ENCODE measurements around the gene OR2V2.

OR2V2 gene

GRCh38 chr5:181120761-181121160 lies 26.6 kb upstream of the OR2V2 start:
- Histone ChIP-seq H3K4me1 (ENCODE audit: low read length) (peaks cover 8% of the 10 kb centered on the region), H3K36me3 (replicated peaks; ENCODE audit: low read depth, low read length) (no peaks in the 10 kb centered on the region), H2AFZ (ENCODE audit: low read depth, low read length) (no peak overlapping the region), H3K9me3 (ENCODE audit: insufficient read depth, low read length) (no peaks in the 10 kb centered on the region), H3K9ac (ENCODE audit: low read length) (no peak overlapping the region), H3K79me2 (ENCODE audit: low read length) (no peaks in the 10 kb centered on the region), H3K27me3 (ENCODE audit: low read depth, low read length) (peaks cover 5% of the 10 kb centered on the region; the same call in 1 of the 2 replicates), H3K4me2 (ENCODE audit: low read length) (no peak overlapping the region), H3K27ac (ENCODE audit: low read length) (no peak overlapping the region), H4K20me1 (ENCODE audit: insufficient read depth, low read length) (no peaks in the 10 kb centered on the region), H3K4me3 (ENCODE audit: low read length) (no peak overlapping the region)
- TF ChIP-seq EZH2phosphoT487 (IDR thresholded peaks at IDR 0.05; ENCODE audit: low read depth): no peak
- no peak for TF ChIP-seq CTCF (IDR thresholded peaks at IDR 0.05; ENCODE audit: low read depth, low read length)

GRCh38 chr5:181121675-181122561 lies 25.5 kb upstream of the OR2V2 start:
- Histone ChIP-seq H3K36me3 (replicated peaks; ENCODE audit: low read depth, low read length) (no peaks in the 10 kb centered on the region), H3K9ac (ENCODE audit: low read length) (no peak overlapping the region), H3K79me2 (ENCODE audit: low read length) (no peaks in the 10 kb centered on the region), H3K27ac (ENCODE audit: low read length) (no peak overlapping the region), H3K4me3 (ENCODE audit: low read length) (no peak overlapping the region), H3K9me3 (ENCODE audit: insufficient read depth, low read length) (no peaks in the 10 kb centered on the region), H3K4me2 (ENCODE audit: low read length) (no peak overlapping the region), H2AFZ (ENCODE audit: low read depth, low read length) (no peak overlapping the region), H3K27me3 (ENCODE audit: low read depth, low read length) (peaks cover 5% of the 10 kb centered on the region; the same call in 1 of the 2 replicates), H4K20me1 (ENCODE audit: insufficient read depth, low read length) (no peaks in the 10 kb centered on the region), H3K4me1 (ENCODE audit: low read length) (no peaks in the 10 kb centered on the region)
- TF ChIP-seq CTCF (IDR thresholded peaks at IDR 0.05; ENCODE audit: low read depth, low read length): no peak
- TF ChIP-seq EZH2phosphoT487 (IDR thresholded peaks at IDR 0.05; ENCODE audit: low read depth): no peak

GRCh38 chr5:181124526-181124925 lies 22.9 kb upstream of the OR2V2 start:
- H3K4me1 ChIP-seq (ENCODE audit: low read length): no peaks in the 10 kb centered on the region
- H3K9me3 ChIP-seq (ENCODE audit: insufficient read depth, low read length): no peaks in the 10 kb centered on the region
- no peaks in the 10 kb centered on the region for H3K36me3 ChIP-seq (replicated peaks; ENCODE audit: low read depth, low read length)
- no peaks in the 10 kb centered on the region for H3K79me2 ChIP-seq (ENCODE audit: low read length)
- H3K4me2 ChIP-seq (ENCODE audit: low read length): no peak overlapping the region
- no peak for TF ChIP-seq CTCF (IDR thresholded peaks at IDR 0.05; ENCODE audit: low read depth, low read length)
- TF ChIP-seq EZH2phosphoT487 (IDR thresholded peaks at IDR 0.05; ENCODE audit: low read depth): no peak
- H3K9ac ChIP-seq (ENCODE audit: low read length): no peak overlapping the region
- H3K4me3 ChIP-seq (ENCODE audit: low read length): no peak overlapping the region
- no peak overlapping the region for H2AFZ ChIP-seq (ENCODE audit: low read depth, low read length)
- H3K27me3 ChIP-seq (ENCODE audit: low read depth, low read length): peaks cover 18% of the 10 kb centered on the region
- no peaks in the 10 kb centered on the region for H4K20me1 ChIP-seq (ENCODE audit: insufficient read depth, low read length)
- no peak overlapping the region for H3K27ac ChIP-seq (ENCODE audit: low read length)

GRCh38 chr5:181126841-181127240 lies 20.5 kb upstream of the OR2V2 start:
- H3K4me2 ChIP-seq (ENCODE audit: low read length): no peak overlapping the region
- H3K4me1 ChIP-seq (ENCODE audit: low read length): no peaks in the 10 kb centered on the region
- no peak overlapping the region for H2AFZ ChIP-seq (ENCODE audit: low read depth, low read length)
- H3K27ac ChIP-seq (ENCODE audit: low read length): no peak overlapping the region
- H3K79me2 ChIP-seq (ENCODE audit: low read length): no peaks in the 10 kb centered on the region
- H3K36me3 ChIP-seq (replicated peaks; ENCODE audit: low read depth, low read length): no peaks in the 10 kb centered on the region
- no peak for TF ChIP-seq CTCF (IDR thresholded peaks at IDR 0.05; ENCODE audit: low read depth, low read length)
- no peak for TF ChIP-seq EZH2phosphoT487 (IDR thresholded peaks at IDR 0.05; ENCODE audit: low read depth)
- H3K9me3 ChIP-seq (ENCODE audit: insufficient read depth, low read length): no peaks in the 10 kb centered on the region
- no peak overlapping the region for H3K4me3 ChIP-seq (ENCODE audit: low read length)
- peaks cover 27% of the 10 kb centered on the region for H3K27me3 ChIP-seq (ENCODE audit: low read depth, low read length)
- no peaks in the 10 kb centered on the region for H4K20me1 ChIP-seq (ENCODE audit: insufficient read depth, low read length)
- no peak overlapping the region for H3K9ac ChIP-seq (ENCODE audit: low read length)

All from OCI-LY3 (cell line).